H1 (cell line): Measurements from ENCODE around the gene OPN3. TPM values are rescaled to one million over a fixed set of nuclear protein-coding genes. Genes with fewer than 3 reads are reported as not detected.
A peak's percentile ranks its signal among the peaks of the same experiment; 100 is the strongest.

ENCODE experiments used
- CTCF ChIA-PET: fragments of 300-600 bp; sonication (Branson Sonifier 250); formaldehyde crosslinking; loops from one replicate; lab custom pipeline; 2021; ENCODE audit not compliant: partially characterized antibody; lab: Charles Lee
- POLR2A ChIA-PET: fragments of 300-600 bp; sonication (Branson Sonifier 250); formaldehyde crosslinking; loops from one replicate; lab custom pipeline; 2021; ENCODE audit warnings: inconsistent platforms; ENCODE audit not compliant: partially characterized antibody; lab: Charles Lee
- DNase-seq, 2 experiments: peaks; one replicate each; pipeline versions ENCODE4 v3.0.0 to v3.0.0-alpha.2; 2010 to 2022; ENCODE audit warnings: low spot score in 2 of 2, low read depth in 1 of 2, mixed read lengths in 1 of 2
- FAIRE-seq: peaks from 2 replicates; lab custom pipeline; 2011; peaks lifted over from hg19 to GRCh38; lab: Jason Lieb, UNC
- H2AFZ ChIP-seq: 2 replicates; pipeline ENCODE4 v1.8.1; 2012; ENCODE audit warnings: low read length, inconsistent platforms
- H2AK5ac ChIP-seq: 2 replicates; pipeline ENCODE4 v1.6.1; 2013; ENCODE audit warnings: low read depth, low read length
- H2BK120ac ChIP-seq: replicated peaks from 2 replicates; pipeline ENCODE3; 2013; ENCODE audit warnings: low read depth, low read length, inconsistent platforms
- H2BK12ac ChIP-seq: 2 replicates; pipeline ENCODE4 v1.6.1; 2013; ENCODE audit warnings: low read depth, low read length
- H2BK15ac ChIP-seq: 2 replicates; pipeline ENCODE4 v1.6.1; 2013; ENCODE audit warnings: low read length
- H2BK20ac ChIP-seq: 2 replicates; pipeline ENCODE4 v1.6.1; 2013; ENCODE audit warnings: low read length
- H2BK5ac ChIP-seq: 2 replicates; pipeline ENCODE4 v1.6.1; 2013; ENCODE audit warnings: low read depth, low read length
- H3K14ac ChIP-seq: 2 replicates; pipeline ENCODE4 v1.6.1; 2013; ENCODE audit warnings: inconsistent platforms; ENCODE audit not compliant: insufficient read length
- H3K18ac ChIP-seq: 2 replicates; pipeline ENCODE4 v1.6.1; 2013; ENCODE audit warnings: low read length; ENCODE audit errors: extremely low read depth
- H3K23ac ChIP-seq: 2 replicates; pipeline ENCODE4 v1.6.1; 2013; ENCODE audit warnings: inconsistent platforms; ENCODE audit not compliant: insufficient read length
- H3K23me2 ChIP-seq: 2 replicates; pipeline ENCODE4 v1.6.1; 2013; ENCODE audit warnings: low read depth, low read length
- H3K27ac ChIP-seq: 2 replicates; pipeline ENCODE4 v1.6.1; 2011; ENCODE audit warnings: low read depth, low read length, inconsistent platforms
- H3K27me3 ChIP-seq, 4 experiments: replicated peaks in 1 of 4; 1 replicate in 1 of 4; 2 replicates in 3 of 4; pipeline versions ENCODE4 v1.6.1 to v1.8.1; 2011 to 2013; ENCODE audit warnings: low read length in 3 of 4, mild to moderate bottlenecking in 3 of 4, inconsistent platforms in 2 of 4, mixed read lengths in 2 of 4, moderate library complexity in 1 of 4; ENCODE audit not compliant: control insufficient read depth in 3 of 4, insufficient read depth in 3 of 4; ENCODE audit errors: extremely low read depth in 1 of 4
- H3K36me3 ChIP-seq, 4 experiments: 2 replicates each; pipeline versions ENCODE4 v1.6.1 to v1.8.1; 2011 to 2013; ENCODE audit warnings: mild to moderate bottlenecking in 4 of 4, low read length in 3 of 4, moderate library complexity in 2 of 4, control low read depth in 1 of 4, inconsistent platforms in 1 of 4; ENCODE audit not compliant: insufficient read depth in 4 of 4, control insufficient read depth in 2 of 4
- H3K4ac ChIP-seq: replicated peaks from 2 replicates; pipeline ENCODE3; 2013; ENCODE audit warnings: low read length, low read depth, mixed read lengths, inconsistent platforms; ENCODE audit not compliant: insufficient read length
- H3K4me1 ChIP-seq, 4 experiments: replicated peaks in 1 of 4; 1 replicate in 1 of 4; 2 replicates in 3 of 4; pipeline versions ENCODE4 v1.6.1 to v1.8.1; 2011 to 2013; ENCODE audit warnings: low read length in 3 of 4, inconsistent platforms in 2 of 4, mixed read lengths in 1 of 4; ENCODE audit not compliant: insufficient read depth in 4 of 4, control insufficient read depth in 3 of 4
- H3K4me2 ChIP-seq, 2 experiments: 2 replicates each; pipeline versions ENCODE4 v1.6.1 to v1.8.1; 2011 to 2013; ENCODE audit warnings: low read depth in 2 of 2, low read length in 2 of 2, control low read depth in 1 of 2, inconsistent platforms in 1 of 2, mild to moderate bottlenecking in 1 of 2; ENCODE audit not compliant: insufficient read depth in 1 of 2
- H3K4me3 ChIP-seq, 4 experiments: fragments of 200-600, 300-600 bp in 1 of 4; sonication (generic), shearing (Covaris generic), sonication (Bioruptor Twin) in 1 of 4; 2 replicates each; pipeline versions ENCODE4 v1.5.1 to v1.8.1; 2011 to 2016; ENCODE audit warnings: low read length in 4 of 4, low read depth in 3 of 4, control low read depth in 2 of 4, inconsistent platforms in 2 of 4, mild to moderate bottlenecking in 2 of 4, mixed read lengths in 1 of 4, moderate library complexity in 1 of 4; ENCODE audit not compliant: insufficient read depth in 2 of 4; ENCODE audit errors: extremely low read depth in 1 of 4
- H3K56ac ChIP-seq: replicated peaks from 2 replicates; pipeline ENCODE3; 2013; ENCODE audit warnings: low read depth, mild to moderate bottlenecking, mixed read lengths, low read length, inconsistent platforms; ENCODE audit not compliant: insufficient read length
- H3K79me1 ChIP-seq: 2 replicates; pipeline ENCODE4 v1.6.1; 2013; ENCODE audit warnings: low read depth, low read length, control low read depth
- H3K79me2 ChIP-seq, 2 experiments: 2 replicates each; pipeline versions ENCODE4 v1.6.1 to v1.8.1; 2012 to 2013; ENCODE audit warnings: low read length in 2 of 2, mild to moderate bottlenecking in 2 of 2, inconsistent platforms in 1 of 2; ENCODE audit not compliant: insufficient read depth in 2 of 2, control insufficient read depth in 1 of 2
- H3K9ac ChIP-seq, 4 experiments: replicated peaks in 1 of 4; 1 replicate in 1 of 4; 2 replicates in 3 of 4; pipeline versions ENCODE4 v1.6.1 to v1.8.1; 2011 to 2013; ENCODE audit warnings: low read depth in 3 of 4, low read length in 3 of 4, control low read depth in 2 of 4, mild to moderate bottlenecking in 2 of 4, moderate library complexity in 2 of 4, inconsistent platforms in 1 of 4; ENCODE audit errors: extremely low read depth in 1 of 4
- H3K9me3 ChIP-seq, 2 experiments: 2 replicates each; pipeline versions ENCODE4 v1.6.1 to v1.8.1; 2012 to 2013; ENCODE audit warnings: mild to moderate bottlenecking in 2 of 2, moderate library complexity in 2 of 2, control low read depth in 1 of 2, inconsistent platforms in 1 of 2, low read depth in 1 of 2, low read length in 1 of 2, mixed read lengths in 1 of 2; ENCODE audit not compliant: insufficient read depth in 2 of 2
- H4K20me1 ChIP-seq, 2 experiments: replicated peaks in 1 of 2; 2 replicates each; pipeline versions ENCODE3 to v1.8.1; 2011 to 2013; ENCODE audit warnings: inconsistent platforms in 2 of 2, low read length in 2 of 2, mild to moderate bottlenecking in 1 of 2; ENCODE audit not compliant: insufficient read depth in 2 of 2, control insufficient read depth in 1 of 2
- H4K5ac ChIP-seq: 2 replicates; pipeline ENCODE4 v1.6.1; 2013; ENCODE audit warnings: low read length, low read depth, mixed read lengths, inconsistent platforms; ENCODE audit not compliant: insufficient read length
- H4K8ac ChIP-seq: 2 replicates; pipeline ENCODE4 v1.8.0; 2013; ENCODE audit warnings: mild to moderate bottlenecking, moderate library complexity, low read length, inconsistent platforms; ENCODE audit not compliant: insufficient read depth; ENCODE audit errors: extremely low read depth
- H4K91ac ChIP-seq: replicated peaks from 2 replicates; pipeline ENCODE3; 2013; ENCODE audit warnings: low read length, mixed read lengths, inconsistent platforms; ENCODE audit not compliant: insufficient read length
- BRCA1 ChIP-seq: IDR thresholded peaks from 2 replicates; pipeline ENCODE4 v1.6.1; 2012; ENCODE audit warnings: low read depth, low read length, improper control_type of control experiment
- CBX8 ChIP-seq: fragments of 300-800, 300-1000 bp; sonication (generic); IDR thresholded peaks from 2 replicates; pipeline ENCODE4 v1.7.1; 2016; ENCODE audit warnings: low read depth, low read length, borderline replicate concordance
- EZH2 ChIP-seq: fragments of 200-600 bp; sonication (generic); IDR thresholded peaks from 2 replicates; pipeline ENCODE4 v1.7.1; 2012; ENCODE audit warnings: low read depth, mild to moderate bottlenecking, moderate library complexity, low read length, inconsistent platforms; ENCODE audit not compliant: severe bottlenecking
- FOSL1 ChIP-seq: IDR thresholded peaks from 2 replicates; pipeline ENCODE4 v1.6.1; 2011; ENCODE audit warnings: mild to moderate bottlenecking, low read depth, low read length, moderate library complexity; ENCODE audit not compliant: insufficient read depth
- HDAC2 ChIP-seq, 2 experiments: fragments of 300-600 bp in 1 of 2; sonication (generic) in 1 of 2; IDR thresholded peaks; 2 replicates each; pipeline ENCODE4 v1.6.1; 2011 to 2012; ENCODE audit warnings: low read depth in 2 of 2, low read length in 2 of 2, mild to moderate bottlenecking in 2 of 2, moderate library complexity in 2 of 2, borderline replicate concordance in 1 of 2, inconsistent platforms in 1 of 2
- NANOG ChIP-seq: IDR thresholded peaks from 2 replicates; pipeline ENCODE4 v1.6.1; 2011; ENCODE audit warnings: low read length, low read depth, mild to moderate bottlenecking, inconsistent platforms; ENCODE audit not compliant: insufficient read depth, poor library complexity, severe bottlenecking
- POLR2A ChIP-seq, 2 experiments: IDR thresholded peaks; 1 replicate in 1 of 2; 2 replicates in 1 of 2; pipeline ENCODE4 v1.6.1; 2011; ENCODE audit warnings: low read depth in 2 of 2, low read length in 2 of 2, mild to moderate bottlenecking in 2 of 2; ENCODE audit errors: control extremely low read depth in 1 of 2
- SIX5 ChIP-seq: IDR thresholded peaks from 2 replicates; pipeline ENCODE4 v1.6.1; 2011; ENCODE audit warnings: mild to moderate bottlenecking, low read depth, low read length
- TEAD4 ChIP-seq: IDR thresholded peaks from 2 replicates; pipeline ENCODE4 v1.6.1; 2012; ENCODE audit warnings: low read depth, low read length, inconsistent platforms, mixed read lengths
- WGBS, 2 experiments: shearing (Covaris generic) in 1 of 2; methylation state at CpG; one replicate each; pipeline versions ENCODE4 v1.1.6 to v1.1.7; 2013 to 2015; ENCODE audit warnings: low lambda C conversion rate in 2 of 2, mixed read lengths in 2 of 2, inconsistent platforms in 1 of 2, low coverage in 1 of 2, missing lambda C conversion rate in 1 of 2; ENCODE audit not compliant: insufficient replicate concordance in 2 of 2, insufficient coverage in 1 of 2, insufficient read length in 1 of 2; ENCODE audit errors: extremely low coverage in 1 of 2, missing lambda C conversion rate in 1 of 2; 5-methylcytosine and 5-hydroxymethylcytosine counted together
- polyA plus RNA-seq, 7 experiments: library from polyadenylated mRNA; depleted of rRNA in 3 of 7; stranded (reverse) in 5 of 7; unstranded in 2 of 7; fragments of >200 nt in 5 of 7; fragments of 200-250 nt in 2 of 7; gene quantifications; 1 replicate in 5 of 7; 2 replicates in 1 of 7; 4 replicates in 1 of 7; pipeline versions ENCODE4 v1.2.1 to v1.2.3, GENCODE V29; 2011 to 2013; ENCODE audit warnings: missing spikeins in 2 of 7, mixed read lengths in 2 of 7
- total RNA-seq: library from RNA; stranded (reverse); fragmentation: NEBNext Ultra II Directional; extraction: Animal tissue kit (Norgen Biotek cat#: 25700); gene quantifications from 2 replicates; pipeline ENCODE4 v1.2.1, GENCODE V29; 2021
- TF ChIP-seq, protein P1 (sequence below), 3 experiments: IDR thresholded peaks; 1 replicate in 2 of 3; 2 replicates in 1 of 3; pipeline versions ENCODE4 v1.5.1 to v1.6.1; 2011; ENCODE audit warnings: low read length in 3 of 3, mild to moderate bottlenecking in 3 of 3, inconsistent platforms in 2 of 3, low read depth in 1 of 3, moderate library complexity in 1 of 3; ENCODE audit not compliant: insufficient read depth in 1 of 3; ENCODE audit errors: control extremely low read depth in 1 of 3

Gene OPN3
- total and polyA plus RNA-seq, 2 of the 8 experiments (the other 6 are each of a cell fraction or from before 2014, with no cell fraction given), result 8.8 to 19.4 TPM

DNA sequence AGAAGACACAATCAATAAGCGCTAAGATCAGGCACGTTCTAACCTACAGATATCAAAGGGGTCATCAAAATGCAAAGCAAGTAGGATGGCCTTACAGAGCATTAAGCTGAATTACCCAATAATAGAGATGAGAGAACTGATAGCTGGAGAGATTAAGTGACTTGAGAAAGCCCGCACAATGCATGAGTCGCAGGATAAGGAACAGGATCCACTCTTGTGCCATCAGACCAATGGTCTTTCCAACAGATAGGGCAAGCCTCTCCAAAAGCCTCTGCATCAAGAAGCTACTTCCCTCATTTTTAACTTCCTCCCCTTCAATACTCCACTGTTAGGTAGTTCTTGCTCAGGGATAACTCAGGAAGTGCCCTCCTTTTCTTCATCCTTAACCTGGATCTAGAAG lies 2.6 kb downstream of the OPN3 start:
- DNase-seq, result no peak
- Histone ChIP-seq H3K79me2 (peaks cover 3 to 69% of the 10 kb centered on the region in 2 experiments; a peak in 3 of 4 replicates), H3K27ac (no peak overlapping the region), H2BK5ac (no peak overlapping the region), H3K9ac (no peak overlapping the region), H2BK20ac (no peak overlapping the region), H4K8ac (no peak overlapping the region), H3K23me2 (peaks cover 4% of the 10 kb centered on the region; the same call in 1 of the 2 replicates), H3K79me1 (peaks cover 3% of the 10 kb centered on the region; the same call in 1 of the 2 replicates), H3K27me3 (no peaks in the 10 kb centered on the region; a peak in 1 of 7 replicates), H3K9me3 (peaks cover 0 to 6% of the 10 kb centered on the region in 2 experiments; a peak in 1 of 4 replicates), H3K36me3 (peaks cover 0 to 29% (median 11%) of the 10 kb centered on the region in 4 experiments; a peak in 6 of 8 replicates), H3K4ac (no peak overlapping the region), H2BK15ac (no peak overlapping the region), H3K4me3 (peak overlapping the region; percentile 13 to 100 (median 18); a peak in 5 of 8 replicates), H2AFZ (no peak overlapping the region), H2BK120ac (no peak overlapping the region), H3K18ac (no peak overlapping the region), H4K20me1 (peaks cover 0 to 10% of the 10 kb centered on the region in 2 experiments), H2BK12ac (no peak overlapping the region), H3K4me2 (peak overlapping the region; percentile 71 to 76), H3K4me1 (peaks cover 0 to 7% (median 3%) of the 10 kb centered on the region in 4 experiments; a peak in 5 of 7 replicates), H3K23ac (no peak overlapping the region), H3K14ac (no peak overlapping the region), H2AK5ac (0 out of 2 replicates have a peak overlapping the region, but pooled peaks have one; percentile 18), H4K5ac (no peak overlapping the region), H4K91ac (no peak overlapping the region), H3K56ac (no peak overlapping the region)
- POLR2A ChIA-PET, result no interaction called here
- CTCF ChIA-PET, result interaction anchor here (0.7 to 0.9 kb wide), 2 partner anchors 10 to 26 kb away, joined by 3 to 4 read pairs; no protein-coding TSS in a partner anchor
- no peak for FAIRE-seq
- 80% methylated on average over 4 of the region's 4 CpGs; no CpG with 5 or more reads in 1 of the 2 experiments for WGBS, 2 experiments
- TF ChIP-seq, protein P1, sequence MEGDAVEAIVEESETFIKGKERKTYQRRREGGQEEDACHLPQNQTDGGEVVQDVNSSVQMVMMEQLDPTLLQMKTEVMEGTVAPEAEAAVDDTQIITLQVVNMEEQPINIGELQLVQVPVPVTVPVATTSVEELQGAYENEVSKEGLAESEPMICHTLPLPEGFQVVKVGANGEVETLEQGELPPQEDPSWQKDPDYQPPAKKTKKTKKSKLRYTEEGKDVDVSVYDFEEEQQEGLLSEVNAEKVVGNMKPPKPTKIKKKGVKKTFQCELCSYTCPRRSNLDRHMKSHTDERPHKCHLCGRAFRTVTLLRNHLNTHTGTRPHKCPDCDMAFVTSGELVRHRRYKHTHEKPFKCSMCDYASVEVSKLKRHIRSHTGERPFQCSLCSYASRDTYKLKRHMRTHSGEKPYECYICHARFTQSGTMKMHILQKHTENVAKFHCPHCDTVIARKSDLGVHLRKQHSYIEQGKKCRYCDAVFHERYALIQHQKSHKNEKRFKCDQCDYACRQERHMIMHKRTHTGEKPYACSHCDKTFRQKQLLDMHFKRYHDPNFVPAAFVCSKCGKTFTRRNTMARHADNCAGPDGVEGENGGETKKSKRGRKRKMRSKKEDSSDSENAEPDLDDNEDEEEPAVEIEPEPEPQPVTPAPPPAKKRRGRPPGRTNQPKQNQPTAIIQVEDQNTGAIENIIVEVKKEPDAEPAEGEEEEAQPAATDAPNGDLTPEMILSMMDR (IDR thresholded peaks at IDR 0.05; ENCODE audit: control extremely low read depth in 1 of 3, insufficient read depth in 1 of 3, low read depth in 1 of 3, low read length in 3 of 3), result no peak
- TF ChIP-seq FOSL1 (no peak), CBX8 (no peak), NANOG (no peak), BRCA1 (no peak), HDAC2 (IDR thresholded peaks at IDR 0.05; ENCODE audit: borderline replicate concordance in 1 of 2, low read depth in 2 of 2, low read length in 2 of 2) (no peak), TEAD4 (no peak), SIX5 (no peak), EZH2 (no peak), POLR2A (IDR thresholded peaks at IDR 0.05; ENCODE audit: control extremely low read depth in 1 of 2, low read depth in 2 of 2, low read length in 2 of 2) (no peak)
